Gastrocnemius medialis (tissue), 4 donors: ENCODE data around the gene PTGIR. TPM values are rescaled to one million over a fixed set of nuclear protein-coding genes. Genes with fewer than 3 reads are reported as not detected.

ENCODE experiments used
- ATAC-seq, 2 donors: fragments of 150-250 bp; one replicate each; pipeline ENCODE4 v1.9.1; 2016
- DNase-seq, 2 donors: peaks; one replicate each; pipeline ENCODE4 v3.0.0-alpha.2; 2019
- H3K27ac ChIP-seq, 4 donors: fragments of 200-600 bp; sonication (generic); 1 replicate in 1 of 4; 2 replicates in 3 of 4; pipeline ENCODE4 v1.5.1; 2016 to 2018; ENCODE audit warnings: mild to moderate bottlenecking in 2 of 4, moderate library complexity in 1 of 4
- H3K27me3 ChIP-seq, 3 donors: fragments of 200-600 bp; sonication (generic) in 2 of 3; 1 replicate in 1 of 3; 2 replicates in 2 of 3; pipeline versions ENCODE4 v1.5.1 to v1.6.0; 2016 to 2019; ENCODE audit warnings: mild to moderate bottlenecking in 1 of 3, moderate library complexity in 1 of 3
- H3K36me3 ChIP-seq, 2 donors: fragments of 200-600 bp; sonication (generic) in 1 of 2; one replicate each; pipeline ENCODE4 v1.5.1; 2017 to 2018
- H3K4me1 ChIP-seq, 2 donors: fragments of 200-600 bp; sonication (generic) in 1 of 2; one replicate each; pipeline ENCODE4 v1.5.1; 2016 to 2017; ENCODE audit warnings: mild to moderate bottlenecking in 2 of 2
- H3K4me3 ChIP-seq, 4 donors: fragments of 200-600 bp; sonication (generic) in 3 of 4; 1 replicate in 1 of 4; 2 replicates in 3 of 4; pipeline ENCODE4 v1.5.1; 2016 to 2019; ENCODE audit warnings: mild to moderate bottlenecking in 2 of 4
- H3K9me3 ChIP-seq, 3 donors: fragments of 200-600 bp; sonication (generic) in 2 of 3; 1 replicate in 1 of 3; 2 replicates in 2 of 3; pipeline ENCODE4 v1.5.1; 2016 to 2019
- CTCF ChIP-seq, 5 experiments: fragments of 450-650 bp in 3 of 5; fragments of 200-600 bp in 2 of 5; sonication (generic) in 2 of 5; IDR thresholded peaks in 4 of 5; conservative IDR thresholded peaks in 1 of 5; 1 replicate in 4 of 5; 2 replicates in 1 of 5; pipeline ENCODE4 v1.5.1; 2016 to 2019; ENCODE audit warnings: antibody characterized with exemption in 5 of 5, mild to moderate bottlenecking in 3 of 5, moderate library complexity in 3 of 5
- POLR2A ChIP-seq, 2 donors: fragments of 450-650 bp; IDR thresholded peaks; one replicate each; pipeline ENCODE4 v1.6.1; 2017; ENCODE audit warnings: antibody characterized with exemption in 2 of 2, mild to moderate bottlenecking in 2 of 2, moderate library complexity in 2 of 2
- in situ Hi-C, 4 donors: fragments of 200-750 bp; cut with MboI; loops; one replicate each; pipeline versions ENCODE4 v1.15.0 to v1.8.0; 2017; ENCODE audit warnings: low sequenced_read_pairs in 4 of 4
- intact Hi-C: fragments of 100-400 bp; cut with DNase I; formaldehyde crosslinking; loops from one replicate; pipeline ENCODE4 v1.15.1; 2023; ENCODE audit warnings: low total_unique reads
- total RNA-seq, 4 donors: library from RNA; depleted of rRNA; stranded (reverse); fragments of >200 nt; gene quantifications; one replicate each; pipeline versions ENCODE4 v1.1.0 to v1.2.3, GENCODE V29; 2016

The PTGIR gene
- 1 to 10 TPM in 3 of 4 donors, under 1 TPM in 1; 0.87 to 1.7 (median 1.3) TPM for total RNA-seq

DNA sequence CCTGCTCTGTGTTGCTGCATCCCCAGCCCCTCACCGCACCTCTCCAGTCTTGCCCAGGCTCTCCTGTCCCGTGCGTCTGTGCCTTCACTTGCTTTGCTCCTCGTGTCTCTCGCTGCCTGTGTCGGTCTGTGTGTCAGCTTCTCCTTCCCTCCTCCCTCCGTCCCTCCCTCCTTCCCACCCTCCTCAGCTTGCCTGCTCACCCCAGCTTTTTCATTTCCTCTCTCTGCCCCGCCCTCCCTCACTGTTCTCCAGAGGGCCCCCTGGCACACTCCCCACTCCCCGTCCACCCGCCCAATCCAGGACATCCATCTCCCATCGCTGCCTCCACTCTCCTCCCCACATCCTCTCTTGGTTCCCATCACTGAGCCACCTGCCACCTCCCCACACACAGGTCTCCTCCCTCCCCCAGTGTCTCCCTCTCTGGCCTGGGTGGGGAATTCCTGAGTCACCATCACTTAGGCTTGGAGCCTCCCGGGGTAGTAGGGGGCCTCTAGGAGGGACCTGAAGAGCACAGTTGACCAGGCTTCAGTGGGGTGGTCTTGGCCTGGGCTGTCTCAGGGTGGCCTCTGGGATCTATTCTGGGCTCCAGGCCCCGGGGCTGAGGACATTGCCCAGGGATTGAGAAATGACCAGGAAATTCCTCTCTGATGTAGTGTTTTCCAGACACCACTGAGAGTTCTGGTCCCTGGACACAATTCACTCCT, at the start of gene PTGIR:
PTGIR (minus strand) TSS at position 132 of the 704 bp plus-strand sequence. CDS start 864 bp downstream, outside the sequence.
- ATAC-seq (peak; percentile 70 to 73), DNase-seq (peak; percentile 63 to 75)

DNA sequence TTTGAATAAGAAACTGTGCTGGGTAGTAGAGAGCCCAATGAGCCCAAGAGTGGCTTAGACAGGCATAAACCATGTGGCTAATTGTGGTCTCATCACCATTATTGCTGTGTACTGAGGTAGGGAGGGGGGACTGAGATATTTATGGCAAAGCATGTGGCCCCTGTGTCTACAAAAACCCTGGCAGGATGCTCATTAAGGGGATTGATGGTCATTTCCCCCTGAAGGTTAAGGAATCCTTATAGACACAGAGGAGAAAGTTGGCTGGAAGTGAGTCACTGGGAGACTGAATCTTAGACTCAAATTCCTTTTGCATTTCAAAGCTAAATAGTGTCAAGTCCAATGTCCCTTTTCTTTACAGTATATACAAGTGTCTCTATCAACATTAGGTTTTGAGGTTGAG, 45.9 kb upstream of the PTGIR start:
- in situ Hi-C loops, result no loop called here
- intact Hi-C loops, result no loop called here
- Histone ChIP-seq H3K36me3 (peaks cover 0 to 16% of the 10 kb centered on the region in 2 donors), H3K9me3 (no peaks in the 10 kb centered on the region), H3K27me3 (no peaks in the 10 kb centered on the region), H3K4me1 (no peaks in the 10 kb centered on the region), H3K4me3 (no peak overlapping the region), H3K27ac (no peak overlapping the region)
- DNase-seq (no peak), ATAC-seq (no peak)
- TF ChIP-seq CTCF (IDR thresholded peaks at IDR 0.05 in 4 of 5, conservative IDR thresholded peaks at IDR 0.05 in 1 of 5), result no peak
- no peak for TF ChIP-seq POLR2A (IDR thresholded peaks at IDR 0.05)

More for the DNA sequence above, at the start of gene PTGIR:
- H3K27me3 ChIP-seq, result no peaks in the 10 kb centered on the region
- no peaks in the 10 kb centered on the region for H3K9me3 ChIP-seq
- in situ Hi-C loops, result no loop called here
- peaks cover 10 to 25% of the 10 kb centered on the region in 2 donors for H3K4me1 ChIP-seq
- H3K36me3 ChIP-seq, result no peaks in the 10 kb centered on the region
- TF ChIP-seq CTCF (IDR thresholded peaks at IDR 0.05 in 4 of 5, conservative IDR thresholded peaks at IDR 0.05 in 1 of 5) (no peak), POLR2A (IDR thresholded peaks at IDR 0.05) (no peak)
- H3K4me3 ChIP-seq, result peak within 1 kb of the TSS in 1 of 4 donors; percentile 17
- peak within 1 kb of the TSS; percentile 65 to 83 (median 76) for H3K27ac ChIP-seq
- intact Hi-C loops, result no loop called here

DNA sequence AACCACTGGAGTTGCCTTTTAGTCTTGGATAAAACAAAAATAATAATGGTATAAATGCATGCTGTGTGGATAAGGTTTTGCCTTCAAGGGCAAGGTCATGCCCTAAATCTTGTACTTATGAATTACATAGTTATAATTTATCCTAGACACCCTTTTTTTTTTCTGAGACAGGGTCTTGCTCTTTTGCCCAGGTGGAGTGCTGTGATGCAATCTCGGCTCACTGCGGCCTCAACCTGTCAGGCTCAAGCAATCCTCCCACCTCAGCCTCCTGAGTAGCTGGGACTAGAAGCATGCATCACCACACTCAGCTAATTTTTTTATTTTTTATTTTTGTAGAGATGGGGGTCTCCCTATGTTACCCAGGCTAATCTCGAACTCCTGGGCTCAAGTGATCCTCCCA, 43.8 kb upstream of the PTGIR start:
- H3K4me3 ChIP-seq, result no peak overlapping the region
- no peak overlapping the region for H3K27ac ChIP-seq
- DNase-seq (no peak), ATAC-seq (no peak)
- H3K27me3 ChIP-seq, result no peaks in the 10 kb centered on the region
- no peaks in the 10 kb centered on the region for H3K4me1 ChIP-seq
- no peaks in the 10 kb centered on the region for H3K36me3 ChIP-seq
- TF ChIP-seq CTCF (IDR thresholded peaks at IDR 0.05 in 4 of 5, conservative IDR thresholded peaks at IDR 0.05 in 1 of 5), result no peak
- TF ChIP-seq POLR2A (IDR thresholded peaks at IDR 0.05), result no peak
- intact Hi-C loops (no loop called here), in situ Hi-C loops (loop anchor here in 1 of 4 donors (10.0 kb wide), 2 partner anchors 54 to 134 kb away; no protein-coding TSS in a partner anchor)
- no peaks in the 10 kb centered on the region for H3K9me3 ChIP-seq

- Histone ChIP-seq H3K4me3 (no peak overlapping the region), H3K9me3 (no peaks in the 10 kb centered on the region), H3K27me3 (peaks cover 4 to 5% (median 5%) of the 10 kb centered on the region in 3 donors), H3K36me3 (no peaks in the 10 kb centered on the region), H3K27ac (no peak overlapping the region), H3K4me1 (peaks cover 11 to 13% of the 10 kb centered on the region in 2 donors)
- in situ Hi-C loops, result loop anchor here in 1 of 4 donors (10.0 kb wide), 2 partner anchors 50 to 130 kb away; no protein-coding TSS in a partner anchor
- intact Hi-C loops, result no loop called here
- no peak for DNase-seq
- ATAC-seq, result no peak
- TF ChIP-seq CTCF (IDR thresholded peaks at IDR 0.05 in 4 of 5, conservative IDR thresholded peaks at IDR 0.05 in 1 of 5), result no peak
- no peak for TF ChIP-seq POLR2A (IDR thresholded peaks at IDR 0.05)
Observed at GRCh38 chr19:46665072-46665471, 40.2 kb upstream of the PTGIR start.
